DMS79 treated with DMSO at 0.1 percent for 48 hours (cell line): Measurements from ENCODE around the gene PRH2.

ENCODE experiments used
- DNase-seq: peaks from one replicate; lab custom pipeline; 2025; lab: John Stamatoyannopoulos, UW

PRH2 gene

DNA sequence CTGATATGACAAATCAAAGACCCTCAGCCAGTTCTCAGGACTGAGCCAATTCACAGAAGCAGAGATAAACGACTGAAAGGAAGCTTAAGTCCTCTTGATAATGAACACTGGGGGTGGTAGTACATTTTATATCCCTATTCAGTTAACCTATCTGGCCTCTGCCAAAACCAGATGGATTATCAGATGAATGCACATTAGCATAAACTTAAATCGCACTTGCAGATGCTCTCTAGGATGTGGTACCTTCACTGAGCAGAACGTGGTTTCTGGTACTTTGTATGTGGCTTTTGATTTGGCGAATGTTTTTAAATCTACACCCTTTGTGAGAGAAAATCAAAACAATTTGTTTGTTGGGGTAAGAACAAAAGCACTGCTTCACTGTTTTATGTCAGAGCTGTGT, 31.2 kb downstream of the PRH2 start:
- no peak for DNase-seq

GRCh38 chr12:10965476-10965875, 36.4 kb downstream of the PRH2 start:
- no peak for DNase-seq

DNA sequence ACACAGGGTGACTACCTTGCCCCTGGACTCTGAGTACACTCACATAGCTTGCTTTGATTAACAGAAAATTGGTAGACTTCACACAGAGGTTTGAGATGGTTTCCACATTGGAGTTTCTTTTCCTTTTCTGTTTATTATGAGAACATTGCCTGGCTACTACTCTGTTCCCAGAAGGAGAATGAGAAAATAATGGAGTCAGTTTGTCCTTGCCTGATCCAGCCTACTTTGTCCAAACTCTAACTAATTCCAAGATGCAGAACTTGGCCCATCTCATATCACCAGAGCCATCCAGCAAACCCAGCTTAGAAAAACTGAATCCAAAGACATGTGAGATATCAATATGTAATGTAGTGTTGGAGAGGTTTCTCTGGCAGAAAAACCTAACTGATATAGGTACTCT, 37.3 kb downstream of the PRH2 start:
- DNase-seq = no peak

- no peak for DNase-seq
These were observed 38.4 kb downstream of the PRH2 start for GRCh38 chr12:10967409-10967808.

DNA sequence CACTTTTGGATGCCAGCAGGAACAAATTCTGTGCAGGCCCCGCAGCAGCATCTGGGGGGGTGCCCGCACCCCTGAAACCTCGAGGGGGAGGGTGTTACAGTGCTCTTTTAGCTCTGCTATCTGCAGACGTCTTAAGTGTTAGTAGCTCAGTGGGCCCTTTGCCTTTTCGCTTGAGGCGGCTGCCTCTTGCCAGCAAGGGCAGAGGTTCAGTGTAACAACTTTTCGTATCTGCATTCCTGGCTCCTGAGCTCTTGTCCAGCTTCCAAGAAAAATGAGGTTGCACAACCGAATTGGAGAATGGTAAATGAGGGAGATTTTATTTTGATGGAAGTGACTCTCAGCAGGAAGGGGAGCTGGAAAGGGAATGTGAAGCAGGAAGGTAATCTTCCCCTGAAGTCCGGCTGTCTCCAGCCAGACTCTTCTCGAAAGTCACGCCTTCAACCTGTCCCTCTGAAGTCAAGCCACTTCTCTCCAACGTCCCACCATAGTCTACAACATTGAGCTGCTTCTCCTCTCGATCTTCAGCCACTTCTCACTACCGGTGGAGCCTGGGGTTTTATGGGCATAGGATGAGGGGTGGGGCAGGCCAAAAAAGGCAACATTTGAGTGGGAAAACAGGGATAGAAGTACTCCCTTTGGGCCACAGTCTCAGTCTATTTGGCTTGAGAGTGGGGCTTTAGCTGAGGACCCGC, 39.9 kb downstream of the PRH2 start:
- no peak for DNase-seq

GRCh38 chr12:10974965-10975364, 45.9 kb downstream of the PRH2 start:
- no peak for DNase-seq

GRCh38 chr12:10982244-10982643, 53.2 kb downstream of the PRH2 start:
- DNase-seq = no peak
